ENCODE measurements around the gene KIZ. TPM values are rescaled to one million over a fixed set of nuclear protein-coding genes. Genes with fewer than 3 reads are reported as not detected.

KIZ gene
- total and polyA plus RNA-seq, 3 donors from 2014 or later, result 41.4 to 76.7 (median 73.3) TPM

- Histone ChIP-seq H3K4me3 (no peak overlapping the region), H3K4me1 (peaks cover 5% of the 10 kb centered on the region), H3K27ac (no peak overlapping the region), H3K27me3 (no peaks in the 10 kb centered on the region), H3K36me3 (ENCODE audit: low read depth, missing control alignments) (no peaks in the 10 kb centered on the region), H3K9me3 (no peaks in the 10 kb centered on the region)
- intact Hi-C loops (cut with DNase I; ENCODE audit: low total_unique reads), result no loop called here
- WGBS, 2 donors, result 42 to 44% methylated on average over 10 of the region's 10 CpGs
- TF ChIP-seq CTCF (IDR thresholded peaks at IDR 0.05) (no peak), POLR2A (IDR thresholded peaks at IDR 0.05) (no peak)
- no peak for DNase-seq
These were observed 29.4 kb upstream of the KIZ start for GRCh38 chr20:21096321-21097043.

- intact Hi-C loops (cut with DNase I; ENCODE audit: low total_unique reads), result no loop called here
- 4 to 5% methylated on average over 46 of the region's 46 CpGs for WGBS, 2 donors
- DNase-seq, result peak; percentile 62
- Histone ChIP-seq H3K27me3 (no peaks in the 10 kb centered on the region), H3K9me3 (no peaks in the 10 kb centered on the region), H3K4me3 (peak overlapping the region; percentile 33 to 40), H3K27ac (no peak overlapping the region), H3K4me1 (peaks cover 10% of the 10 kb centered on the region), H3K36me3 (ENCODE audit: low read depth, missing control alignments) (no peaks in the 10 kb centered on the region)
- no peak for TF ChIP-seq POLR2A (IDR thresholded peaks at IDR 0.05)
- no peak for TF ChIP-seq CTCF (IDR thresholded peaks at IDR 0.05)
These were observed 25.9 kb upstream of the KIZ start for GRCh38 chr20:21099751-21100577.

- no peaks in the 10 kb centered on the region for H3K36me3 ChIP-seq (ENCODE audit: low read depth, missing control alignments)
- WGBS, 2 donors, result 3 to 7% methylated on average over 58 to 62 of the region's 64 CpGs
- no peak for TF ChIP-seq POLR2A (IDR thresholded peaks at IDR 0.05)
- TF ChIP-seq CTCF (IDR thresholded peaks at IDR 0.05), result no peak
- DNase-seq, result no peak
- H3K27me3 ChIP-seq, result no peaks in the 10 kb centered on the region
- H3K27ac ChIP-seq, result no peak overlapping the region
- intact Hi-C loops (cut with DNase I; ENCODE audit: low total_unique reads), result no loop called here
- H3K4me1 ChIP-seq, result peaks cover 10% of the 10 kb centered on the region
- no peaks in the 10 kb centered on the region for H3K9me3 ChIP-seq
- H3K4me3 ChIP-seq, result peak overlapping the region; percentile 33 to 40
These were observed 25.1 kb upstream of the KIZ start for GRCh38 chr20:21100578-21101452.

GRCh38 chr20:21101453-21101931, 24.4 kb upstream of the KIZ start:
- TF ChIP-seq POLR2A (IDR thresholded peaks at IDR 0.05) (no peak), CTCF (IDR thresholded peaks at IDR 0.05) (no peak)
- 4 to 10% methylated on average over 4 to 32 of the region's 35 CpGs for WGBS, 2 donors
- no peak overlapping the region for H3K27ac ChIP-seq
- no peaks in the 10 kb centered on the region for H3K27me3 ChIP-seq
- peaks cover 10% of the 10 kb centered on the region for H3K4me1 ChIP-seq
- intact Hi-C loops (cut with DNase I; ENCODE audit: low total_unique reads), result no loop called here
- H3K4me3 ChIP-seq, result peak overlapping the region; percentile 33 to 40
- H3K36me3 ChIP-seq (ENCODE audit: low read depth, missing control alignments), result no peaks in the 10 kb centered on the region
- no peak for DNase-seq
- H3K9me3 ChIP-seq, result no peaks in the 10 kb centered on the region
